OCI-M2 (cell line): ENCODE measurements around the gene TLL1.

Experiments
- DNase-seq: peaks from one replicate; lab custom pipeline; 2025; ENCODE audit not compliant: unreplicated experiment; lab: John Stamatoyannopoulos, UW

Gene TLL1

DNA sequence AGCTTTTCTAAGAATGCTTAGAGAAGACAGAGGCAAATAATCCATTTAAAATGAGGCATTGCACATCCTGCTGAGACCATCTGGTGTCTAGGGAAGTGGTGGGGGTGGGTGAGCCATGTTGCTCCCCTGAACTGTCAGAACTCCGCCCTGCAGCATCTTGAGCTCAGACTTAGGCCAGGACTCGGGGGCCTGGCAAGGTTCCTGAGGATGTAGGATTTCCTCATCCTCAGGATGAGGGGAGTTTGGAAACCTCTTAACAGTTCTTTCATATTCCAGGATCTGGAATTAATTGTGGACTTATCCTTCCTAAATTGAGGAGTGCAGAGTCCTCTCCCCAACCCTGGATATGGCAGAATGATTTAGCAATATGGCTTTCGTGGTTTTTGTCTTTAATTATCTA is 6.6 kb downstream of the TLL1 start:
- no peak for DNase-seq

DNA sequence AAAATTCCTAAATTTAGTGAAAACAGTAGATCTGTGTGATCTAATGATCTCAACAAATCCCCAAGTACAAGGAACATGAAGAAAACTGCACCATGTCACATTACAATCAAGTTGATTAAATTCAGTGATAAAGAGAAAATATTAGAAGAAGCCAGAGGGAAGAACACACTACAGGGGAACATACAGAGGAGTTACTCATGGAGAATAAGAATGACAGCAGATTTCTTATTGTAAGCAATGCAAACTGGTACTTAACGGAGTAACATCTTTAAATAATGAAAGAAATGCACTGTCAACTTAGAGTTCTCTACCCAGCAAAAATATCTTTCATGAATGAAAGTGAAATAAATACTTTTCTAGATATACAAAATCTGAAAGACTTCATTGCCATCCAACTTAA is 21.1 kb downstream of the TLL1 start:
- no peak for DNase-seq

DNA sequence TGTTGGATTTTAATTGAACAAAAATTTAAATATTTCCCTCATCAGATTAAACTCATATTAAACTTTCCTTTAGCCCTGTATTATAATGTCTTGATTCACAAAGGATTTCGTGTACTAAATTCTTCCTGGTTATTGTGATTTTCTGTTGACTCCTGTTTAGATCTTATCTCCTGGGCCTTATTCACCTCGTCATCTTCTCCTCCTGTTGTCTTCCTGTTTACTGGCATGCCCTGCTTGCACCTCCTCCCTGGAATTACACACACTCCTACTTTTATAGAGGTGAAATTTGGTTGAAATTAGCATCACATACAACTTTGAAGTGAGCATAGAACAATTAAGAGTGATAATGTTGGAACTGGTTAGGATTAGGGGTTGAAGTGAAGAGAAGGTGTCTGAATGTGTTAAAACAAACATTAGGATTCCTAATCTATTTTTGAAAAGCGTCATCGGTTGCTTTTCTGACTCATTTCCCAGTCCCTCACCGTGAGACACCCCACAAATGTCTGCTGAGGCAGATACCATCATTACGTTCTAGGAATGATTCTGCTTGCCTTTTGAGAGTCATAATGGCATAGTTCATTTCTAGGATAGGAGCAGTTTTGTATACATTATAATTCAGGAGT is 32.5 kb downstream of the TLL1 start:
- DNase-seq: no peak

DNA sequence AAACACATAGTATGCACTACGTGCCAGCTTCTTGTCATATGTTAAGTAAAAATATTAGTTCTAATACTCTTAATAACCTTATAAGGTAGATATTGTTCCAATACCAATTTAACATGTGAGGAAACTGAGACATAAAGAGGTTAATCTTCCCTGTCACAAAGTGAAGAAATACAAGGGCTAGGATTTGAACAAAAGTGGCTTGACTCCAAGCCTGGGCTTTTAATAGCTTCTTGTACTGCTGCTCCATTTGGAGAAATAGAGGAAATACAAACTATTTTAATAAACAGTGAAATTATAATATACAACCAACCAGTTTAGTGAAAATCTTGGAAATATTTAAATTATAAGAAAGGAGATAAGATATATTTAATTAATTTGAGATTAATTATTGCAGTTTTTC is 33.2 kb downstream of the TLL1 start:
- DNase-seq: no peak

DNA sequence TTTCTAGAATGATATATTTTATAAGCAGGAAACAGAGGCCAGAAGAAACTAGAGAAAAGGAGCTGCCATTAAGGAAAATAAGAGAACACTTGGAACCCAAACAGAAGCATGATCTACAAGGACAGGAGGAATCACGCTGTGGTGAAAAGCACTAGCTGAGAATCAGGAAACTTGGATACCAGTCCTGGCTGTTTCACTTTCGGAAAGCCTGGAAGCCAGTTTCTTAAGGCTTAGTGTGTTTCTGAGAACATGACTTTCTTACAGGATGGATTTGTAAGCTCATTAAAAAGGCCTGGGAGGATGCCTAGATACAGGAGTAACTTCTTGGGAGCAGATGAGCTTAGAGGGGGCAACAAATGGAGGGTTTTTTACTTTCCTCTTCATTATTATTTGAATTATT is 36.9 kb downstream of the TLL1 start:
- DNase-seq: no peak

DNA sequence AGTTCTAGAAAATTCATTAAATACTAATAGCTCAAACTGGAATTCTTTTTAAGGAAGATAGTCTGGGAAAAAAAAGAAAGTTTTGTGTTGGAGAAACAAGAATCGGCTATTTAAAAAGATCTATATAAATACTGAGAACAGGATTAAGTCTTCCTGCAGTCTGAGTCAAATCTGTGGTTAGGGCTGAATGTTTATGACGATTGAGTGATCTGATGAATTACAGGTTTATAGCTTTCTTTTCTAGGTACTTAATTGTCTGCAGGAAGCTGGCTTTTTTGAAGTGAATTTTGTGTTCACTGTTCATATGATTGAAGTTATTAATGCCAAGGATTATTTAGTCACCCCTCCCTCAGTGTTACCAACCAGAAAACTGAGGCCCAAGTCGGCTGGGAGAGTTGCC is 42.2 kb downstream of the TLL1 start:
- DNase-seq: no peak

DNA sequence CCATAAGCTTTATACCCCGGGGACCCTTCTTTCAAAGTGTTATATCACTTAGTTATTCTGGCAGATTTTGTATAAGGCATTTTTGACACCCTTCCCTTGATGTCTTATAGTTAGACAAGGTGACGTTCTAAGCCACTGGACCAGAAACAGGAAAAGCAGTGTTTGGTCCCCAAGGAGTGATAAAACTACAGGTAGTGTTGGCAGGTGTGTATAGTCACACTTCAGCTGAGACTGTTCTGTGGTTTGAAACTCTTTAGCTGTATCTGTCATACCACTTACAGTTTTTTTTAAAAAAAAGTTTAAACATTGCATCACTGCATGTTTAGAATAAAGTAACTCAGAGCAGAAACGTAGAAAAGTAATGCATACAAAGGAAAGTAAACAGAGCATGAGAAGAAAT is 48.5 kb downstream of the TLL1 start:
- no peak for DNase-seq

DNA sequence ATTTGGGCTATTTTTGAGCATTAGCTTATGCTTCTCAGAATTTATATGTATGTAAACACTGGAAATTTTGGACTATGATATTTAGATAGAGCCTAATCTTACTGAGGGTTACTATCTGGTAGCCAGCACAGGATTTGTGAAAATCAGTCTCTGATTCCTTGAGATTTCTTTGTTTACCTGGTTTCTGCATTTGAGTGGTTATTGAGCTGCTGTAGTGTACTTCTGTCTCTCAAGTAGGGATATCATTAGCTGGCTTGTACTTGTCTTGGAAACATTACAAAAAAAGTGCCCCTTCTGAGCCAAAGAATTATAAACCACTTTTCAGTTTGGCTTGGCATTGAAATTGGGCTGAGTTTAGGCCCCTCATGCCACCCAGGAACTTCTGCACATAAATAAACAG is 49.7 kb downstream of the TLL1 start:
- no peak for DNase-seq

DNA sequence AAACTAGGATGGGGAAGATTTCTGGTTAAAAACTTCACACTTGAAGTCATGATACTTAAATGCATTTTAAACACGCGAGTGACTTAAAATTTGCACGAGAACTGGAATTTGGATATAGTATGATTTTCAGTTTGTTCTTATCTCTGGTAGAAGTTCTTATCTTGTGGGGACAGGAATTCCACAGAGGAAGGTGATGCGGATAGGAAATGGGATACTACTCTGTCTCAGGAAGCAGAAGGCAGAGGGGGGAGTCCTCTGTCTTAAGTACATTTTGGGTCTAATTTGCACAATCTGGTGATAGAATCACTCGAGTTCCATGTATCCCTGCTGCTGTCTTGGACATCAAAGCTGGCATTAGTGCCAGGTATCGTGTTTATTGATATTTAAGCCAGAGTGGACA is 53.3 kb downstream of the TLL1 start:
- DNase-seq: no peak

DNA sequence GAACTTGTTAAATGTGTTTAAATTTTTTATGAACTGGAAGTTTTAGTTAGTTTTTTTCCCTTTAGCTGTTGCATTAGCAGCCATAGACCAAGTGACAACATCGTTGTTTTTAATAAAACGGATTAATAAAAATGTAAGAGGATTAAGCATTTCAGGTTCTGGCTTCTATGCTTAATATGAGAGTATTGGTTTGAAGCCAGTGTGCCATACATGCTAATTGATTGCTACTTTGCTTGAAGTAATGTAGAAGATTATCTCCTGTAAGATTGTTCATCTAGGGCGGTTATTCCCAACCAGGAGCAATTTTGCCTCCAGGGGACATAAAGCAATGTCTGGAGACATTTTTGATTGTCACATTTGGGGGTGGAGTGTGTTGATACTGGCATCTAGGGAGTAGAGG is 54.3 kb downstream of the TLL1 start:
- no peak for DNase-seq

DNA sequence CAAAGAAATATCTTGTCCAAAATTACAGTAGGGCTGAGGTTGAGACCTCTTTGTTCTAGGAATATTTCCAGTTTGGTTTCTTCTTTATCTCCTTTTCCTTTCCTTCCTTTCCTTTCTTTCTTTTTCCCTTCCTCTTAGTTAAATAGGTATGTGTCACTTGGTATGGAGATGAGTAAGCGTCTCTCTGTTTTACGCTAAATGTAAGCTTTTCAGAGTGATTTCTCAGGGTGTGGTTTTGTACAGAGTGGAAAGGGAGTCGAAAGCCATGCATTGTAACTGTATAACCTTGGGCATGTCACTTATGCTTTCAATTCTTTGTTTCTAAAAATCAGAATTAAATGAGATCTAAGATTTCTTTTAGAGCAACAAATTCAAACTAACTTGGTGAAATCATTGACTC is 54.8 kb downstream of the TLL1 start:
- DNase-seq: no peak

DNA sequence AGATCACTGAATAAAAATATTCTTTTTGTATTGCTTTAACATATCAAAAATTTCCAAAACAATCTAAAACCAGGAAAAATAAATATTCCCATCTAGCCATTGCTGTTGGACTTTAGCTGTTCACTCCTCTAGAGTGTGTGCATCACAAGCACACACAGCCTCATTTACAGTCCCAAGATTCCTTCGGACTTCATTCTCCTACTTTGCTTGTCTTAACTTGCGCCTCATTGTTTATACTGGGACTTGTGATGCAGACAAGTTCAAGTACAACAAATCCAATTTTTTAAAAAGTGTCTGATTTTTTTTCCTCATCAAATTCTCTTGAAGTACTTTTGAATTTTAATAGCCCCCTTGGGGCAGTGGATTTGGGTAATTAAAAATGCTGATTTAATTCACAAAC is 55.6 kb downstream of the TLL1 start:
- no peak for DNase-seq

DNA sequence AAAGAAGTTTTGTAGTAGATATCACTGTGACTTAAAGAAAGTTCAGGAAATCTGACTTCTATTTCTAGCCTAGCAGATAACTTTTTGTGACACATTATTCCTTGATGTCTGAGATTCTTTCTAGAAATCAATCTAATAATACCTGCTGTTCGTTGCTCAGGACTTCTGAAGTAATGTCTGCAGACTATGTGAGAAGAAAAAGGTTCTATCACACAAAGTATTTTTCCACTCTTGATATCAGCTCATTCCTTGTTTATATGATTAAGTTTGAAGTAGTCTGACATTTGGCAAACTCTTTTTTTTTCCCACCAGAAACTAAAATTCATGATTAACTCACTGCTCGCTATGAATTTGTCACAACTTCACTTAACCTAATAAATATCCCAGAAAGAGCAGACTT is 56.6 kb downstream of the TLL1 start:
- no peak for DNase-seq

DNA sequence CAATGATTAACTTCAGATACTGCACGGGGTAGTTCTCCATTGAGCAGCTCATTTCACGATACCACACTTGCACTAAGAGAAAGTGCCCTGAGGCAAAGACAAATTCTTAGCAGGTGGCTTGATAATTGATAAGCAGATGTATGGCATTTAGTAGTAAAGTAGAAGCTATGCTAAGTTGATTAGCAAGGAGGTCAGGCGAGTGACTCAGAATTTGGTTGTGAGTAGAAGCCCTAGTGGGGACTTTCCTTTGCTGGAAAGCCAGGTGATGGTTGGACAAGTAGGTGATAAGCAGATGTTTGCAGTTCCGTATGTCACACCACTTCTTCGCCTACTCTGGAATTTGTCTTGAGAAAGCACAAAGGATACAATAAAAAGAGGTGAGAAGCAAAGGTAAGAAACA is 58.7 kb downstream of the TLL1 start:
- DNase-seq: no peak

DNA sequence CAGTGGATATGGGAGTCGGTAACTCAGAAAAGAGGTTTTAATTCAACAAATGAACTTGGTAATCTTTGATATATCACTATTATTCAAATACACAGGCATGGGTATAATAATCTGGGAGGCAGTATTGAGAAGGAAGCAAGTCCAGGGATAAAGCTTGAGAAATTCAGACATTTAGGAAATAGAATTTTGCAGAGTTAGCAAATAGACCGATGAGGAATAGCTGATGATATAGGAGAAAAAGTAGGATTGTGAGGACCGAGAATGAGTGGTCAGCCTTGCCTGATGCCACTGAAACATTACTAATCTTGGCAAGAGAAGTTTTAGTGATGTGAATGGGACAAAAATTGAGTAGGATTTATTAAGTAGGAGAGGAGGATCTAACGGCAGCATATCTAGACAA is 71.9 kb downstream of the TLL1 start:
- DNase-seq: no peak

DNA sequence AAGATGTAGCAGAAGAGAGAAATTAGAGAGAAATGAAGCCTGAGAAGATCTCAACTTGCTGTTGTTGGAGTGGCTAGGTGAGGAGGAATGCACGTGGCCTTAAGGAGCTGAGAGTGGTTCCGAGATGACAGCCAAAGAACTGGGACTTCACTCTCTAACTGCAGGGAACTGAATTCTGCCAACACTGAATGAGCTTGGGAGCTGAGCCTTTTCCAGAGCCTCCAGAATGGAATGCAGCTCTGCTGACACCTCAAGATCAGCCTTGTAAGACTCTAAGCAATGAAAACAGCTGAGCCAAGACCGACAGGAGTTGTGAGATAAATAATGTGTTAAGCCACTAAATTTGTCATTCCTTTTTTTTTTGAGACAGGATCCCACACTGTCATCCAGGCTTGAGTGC is 73.0 kb downstream of the TLL1 start:
- no peak for DNase-seq

DNA sequence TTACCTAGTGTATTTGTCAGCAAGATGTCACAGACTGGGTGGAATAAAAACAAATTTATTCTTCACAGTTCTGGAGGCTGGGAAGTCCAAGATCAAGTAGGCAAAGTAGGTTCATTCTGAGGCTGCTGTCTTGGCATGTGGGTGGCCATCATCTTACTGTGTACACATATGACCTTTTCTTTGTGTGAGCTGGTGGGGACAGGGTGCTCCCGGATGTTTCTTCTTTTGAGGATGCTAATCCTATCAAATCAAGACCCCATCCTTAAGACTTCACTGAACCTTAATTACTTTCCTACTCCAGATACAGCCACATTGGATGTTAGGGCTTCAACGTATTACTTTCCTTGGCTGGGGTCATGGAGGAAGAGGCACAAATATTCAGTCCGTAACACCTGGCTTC is 74.0 kb downstream of the TLL1 start:
- DNase-seq: no peak

DNA sequence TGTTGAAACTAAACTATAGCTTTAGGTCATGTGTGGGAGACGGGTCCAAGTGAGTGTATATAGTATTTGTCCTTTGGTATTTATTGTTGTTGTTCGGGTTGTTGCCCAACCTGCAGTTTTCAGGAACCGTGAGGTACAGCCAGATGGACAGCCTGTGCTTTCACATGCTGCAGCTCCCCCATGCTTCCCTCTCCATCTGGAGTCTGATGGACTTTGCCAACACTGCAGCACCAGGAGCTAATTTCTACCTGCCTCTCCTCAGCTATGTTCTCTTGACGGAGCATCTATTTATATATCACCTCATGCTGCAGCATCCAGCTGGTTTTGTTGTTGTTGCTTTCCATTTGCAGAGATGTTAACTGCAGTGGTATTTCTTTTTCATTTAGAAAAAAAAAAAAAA is 80.1 kb downstream of the TLL1 start:
- no peak for DNase-seq

DNA sequence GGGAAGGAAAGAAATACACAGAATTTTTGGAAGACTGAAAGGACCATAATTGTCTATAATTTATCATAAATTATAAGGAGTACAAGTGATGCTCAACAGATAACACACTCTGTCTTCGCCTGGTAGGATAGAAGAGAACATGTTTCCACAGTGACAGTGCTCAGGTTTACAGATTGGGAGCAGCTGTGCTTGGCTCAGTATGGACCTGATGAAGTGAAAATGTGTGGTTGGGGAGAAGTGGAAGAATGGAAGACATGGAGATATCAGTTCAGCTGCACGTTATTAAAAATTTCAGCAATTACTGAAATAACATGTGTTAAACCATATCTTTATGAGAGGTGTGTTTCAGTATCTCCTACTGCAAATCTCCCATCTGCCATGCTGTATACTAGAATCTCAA is 90.6 kb downstream of the TLL1 start:
- no peak for DNase-seq

DNA sequence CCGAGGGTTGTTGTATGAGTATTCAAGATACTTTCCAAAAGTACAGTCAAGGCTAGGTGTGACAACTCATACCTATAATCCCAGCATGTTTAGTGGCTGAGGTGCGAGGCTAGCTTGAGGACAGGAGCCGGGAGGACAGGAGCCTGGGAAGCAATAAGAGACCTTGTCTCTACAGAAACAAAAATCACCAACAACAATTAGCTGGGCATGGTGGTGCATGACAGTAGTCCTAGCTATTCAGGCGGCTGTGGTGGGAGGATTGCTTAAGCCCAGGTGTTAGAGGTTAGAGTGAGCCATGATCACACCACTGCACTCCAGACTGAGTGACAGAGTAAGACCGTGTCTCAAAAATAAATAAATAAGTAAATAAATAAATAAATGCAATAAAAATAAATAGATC is 91.6 kb downstream of the TLL1 start:
- no peak for DNase-seq

DNA sequence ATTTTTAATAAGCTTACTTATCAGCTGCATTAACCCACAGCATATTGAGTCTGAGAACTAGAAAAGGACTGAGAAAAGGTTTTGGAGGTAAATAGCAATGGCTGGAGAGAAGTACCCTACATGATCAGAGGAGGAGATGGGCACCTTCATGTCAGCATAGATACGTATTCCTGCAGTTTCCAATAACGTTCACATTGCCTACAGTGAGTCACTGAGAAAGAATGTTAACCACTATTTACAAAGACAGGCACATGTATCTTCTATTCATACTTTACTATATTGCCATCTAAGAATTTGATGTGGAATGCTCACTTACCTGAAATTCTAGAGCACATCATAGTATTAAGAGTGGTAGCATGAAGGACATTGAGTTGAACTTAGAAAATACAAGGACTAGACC is 92.5 kb downstream of the TLL1 start:
- DNase-seq: no peak

DNA sequence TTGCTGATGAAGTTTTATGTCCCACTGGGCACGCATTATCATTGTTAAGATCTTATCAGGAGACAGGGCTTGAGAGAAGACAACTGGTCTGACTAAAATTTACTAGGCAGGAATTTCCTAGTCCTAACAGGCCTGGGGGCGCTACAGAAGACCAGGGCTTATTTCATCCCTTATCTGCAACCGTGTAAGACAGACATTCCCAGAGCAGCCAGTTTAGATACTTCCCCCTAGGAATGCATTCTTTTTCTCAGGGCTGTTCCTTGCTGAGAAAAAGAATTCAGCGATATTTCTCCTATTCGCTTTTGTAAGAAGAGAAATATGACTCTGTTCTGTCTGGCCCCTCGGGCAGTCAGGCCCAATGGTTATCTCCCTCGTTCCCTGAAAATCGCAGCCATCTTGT is 93.8 kb downstream of the TLL1 start:
- DNase-seq: no peak

DNA sequence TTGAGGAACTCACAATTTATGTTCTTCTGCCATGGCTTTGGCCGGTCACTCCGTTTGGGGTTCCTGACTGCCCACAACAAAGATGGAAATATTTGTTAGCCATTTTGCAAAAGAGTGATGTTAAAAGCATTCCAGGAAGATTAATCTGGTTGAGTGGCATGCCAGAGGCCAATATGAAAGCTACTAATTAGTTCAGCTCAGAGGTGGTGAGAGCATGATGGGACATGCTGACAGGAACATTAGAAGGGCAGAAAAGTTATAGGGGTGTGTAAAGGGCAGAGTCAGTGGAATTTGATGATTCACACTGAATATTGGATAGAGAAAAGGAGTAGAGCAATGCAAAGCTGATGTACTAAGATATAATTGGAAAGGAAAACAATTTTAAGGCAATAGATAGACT is 94.4 kb downstream of the TLL1 start:
- DNase-seq: no peak
